H9 (cell line): ENCODE measurements around the gene TMIGD2. TPM values are rescaled to one million over a fixed set of nuclear protein-coding genes. Genes with fewer than 3 reads are reported as not detected.

Experiments
- DNase-seq: peaks from one replicate; pipeline ENCODE4 v3.0.0-alpha.2; 2017
- H2AFZ ChIP-seq: one replicate; pipeline ENCODE4 v1.6.1; 2013; ENCODE audit warnings: mild to moderate bottlenecking, low read length, control low read depth, moderate library complexity
- H2AK5ac ChIP-seq: 2 replicates; pipeline ENCODE4 v1.6.1; 2013; ENCODE audit warnings: low read length, control low read depth, mixed read lengths; ENCODE audit not compliant: insufficient read length
- H2BK120ac ChIP-seq: one replicate; pipeline ENCODE4 v1.6.1; 2013; ENCODE audit warnings: low read depth, mild to moderate bottlenecking, low read length, control low read depth, inconsistent platforms; ENCODE audit not compliant: poor library complexity, severe bottlenecking
- H2BK12ac ChIP-seq: 2 replicates; pipeline ENCODE4 v1.6.1; 2013; ENCODE audit warnings: low read length, control low read depth, mixed read lengths, low read depth; ENCODE audit not compliant: insufficient read length
- H2BK15ac ChIP-seq: 2 replicates; pipeline ENCODE4 v1.6.1; 2013; ENCODE audit warnings: low read depth, low read length, control low read depth
- H2BK20ac ChIP-seq: one replicate; pipeline ENCODE4 v1.6.1; 2013; ENCODE audit warnings: low read depth, mild to moderate bottlenecking, low read length, control low read depth, inconsistent platforms; ENCODE audit not compliant: poor library complexity, severe bottlenecking
- H2BK5ac ChIP-seq: 2 replicates; pipeline ENCODE4 v1.6.1; 2013; ENCODE audit warnings: low read length, control low read depth, mixed read lengths; ENCODE audit not compliant: insufficient read length
- H3K14ac ChIP-seq: 2 replicates; pipeline ENCODE4 v1.6.1; 2013; ENCODE audit warnings: low read length, control low read depth; ENCODE audit not compliant: insufficient read depth
- H3K18ac ChIP-seq: 2 replicates; pipeline ENCODE4 v1.6.1; 2013; ENCODE audit warnings: low read depth, mild to moderate bottlenecking, mixed read lengths, low read length, control low read depth; ENCODE audit not compliant: insufficient read length
- H3K23ac ChIP-seq: 2 replicates; pipeline ENCODE4 v1.6.1; 2013; ENCODE audit warnings: low read length, control low read depth, mixed read lengths, low read depth; ENCODE audit not compliant: insufficient read length
- H3K23me2 ChIP-seq: 2 replicates; pipeline ENCODE4 v1.6.1; 2013; ENCODE audit warnings: low read depth, mild to moderate bottlenecking, mixed read lengths, low read length, control low read depth; ENCODE audit not compliant: insufficient read length, poor library complexity, severe bottlenecking
- H3K27ac ChIP-seq: 2 replicates; pipeline ENCODE4 v1.5.1; 2013; ENCODE audit warnings: low read length, control low read depth, mixed read lengths, low read depth; ENCODE audit not compliant: insufficient read length
- H3K27me3 ChIP-seq: 2 replicates; pipeline ENCODE4 v1.6.1; 2013; ENCODE audit warnings: low read length, control low read depth, inconsistent platforms; ENCODE audit not compliant: insufficient read depth
- H3K4ac ChIP-seq: 2 replicates; pipeline ENCODE4 v1.6.1; 2013; ENCODE audit warnings: low read depth, mild to moderate bottlenecking, control low read depth, inconsistent platforms, low read length, moderate library complexity
- H3K4me1 ChIP-seq: 2 replicates; pipeline ENCODE4 v1.6.1; 2013; ENCODE audit warnings: low read length, control low read depth, inconsistent platforms; ENCODE audit not compliant: insufficient read depth
- H3K4me2 ChIP-seq: 2 replicates; pipeline ENCODE4 v1.6.1; 2013; ENCODE audit warnings: low read length, control low read depth, mixed read lengths; ENCODE audit not compliant: insufficient read length, insufficient read depth
- H3K56ac ChIP-seq: 2 replicates; pipeline ENCODE4 v1.6.1; 2013; ENCODE audit warnings: low read depth, mild to moderate bottlenecking, mixed read lengths, low read length, control low read depth; ENCODE audit not compliant: insufficient read length
- H3K79me1 ChIP-seq: 2 replicates; pipeline ENCODE4 v1.6.1; 2013; ENCODE audit warnings: low read depth, mild to moderate bottlenecking, moderate library complexity, low read length, control low read depth, inconsistent platforms; ENCODE audit not compliant: insufficient read depth, poor library complexity, severe bottlenecking
- H3K79me2 ChIP-seq: 2 replicates; pipeline ENCODE4 v1.6.1; 2013; ENCODE audit warnings: low read length, control low read depth, inconsistent platforms; ENCODE audit not compliant: insufficient read depth
- H3K9ac ChIP-seq: 2 replicates; pipeline ENCODE4 v1.6.1; 2013; ENCODE audit warnings: low read length, control low read depth, mixed read lengths; ENCODE audit not compliant: insufficient read length; ENCODE audit errors: extremely low read depth
- H3K9me3 ChIP-seq: one replicate; pipeline ENCODE4 v1.6.1; 2013; ENCODE audit warnings: low read depth, low read length, inconsistent platforms; ENCODE audit not compliant: control insufficient read depth
- H3T11ph ChIP-seq: one replicate; pipeline ENCODE4 v1.6.1; 2013; ENCODE audit warnings: mild to moderate bottlenecking, low read length, control low read depth, inconsistent platforms
- H4K20me1 ChIP-seq: one replicate; pipeline ENCODE4 v1.6.1; 2013; ENCODE audit not compliant: control insufficient read depth, insufficient read length, insufficient read depth
- H4K5ac ChIP-seq: 2 replicates; pipeline ENCODE4 v1.6.1; 2013; ENCODE audit warnings: low read depth, mild to moderate bottlenecking, mixed read lengths, low read length, control low read depth; ENCODE audit not compliant: insufficient read length
- H4K8ac ChIP-seq: replicated peaks from 2 replicates; pipeline ENCODE4 v1.6.1; 2013; ENCODE audit warnings: low read length, control low read depth, mixed read lengths, low read depth; ENCODE audit not compliant: insufficient read length
- H4K91ac ChIP-seq: 2 replicates; pipeline ENCODE4 v1.6.1; 2013; ENCODE audit warnings: low read depth, mild to moderate bottlenecking, moderate library complexity, mixed read lengths, low read length, control low read depth; ENCODE audit not compliant: insufficient read length
- H3K27ac Mint-ChIP-seq, 3 experiments: 2 replicates in 2 of 3; 3 replicates in 1 of 3; pipeline ENCODE4 v1.8.0; 2020 to 2021; ENCODE audit warnings: mixed read lengths in 3 of 3, mild to moderate bottlenecking in 1 of 3, moderate library complexity in 1 of 3
- H3K27me3 Mint-ChIP-seq: 2 replicates; pipeline ENCODE4 v1.8.0; 2021; ENCODE audit warnings: low read depth, mild to moderate bottlenecking, moderate library complexity, mixed read lengths
- H3K36me3 Mint-ChIP-seq, 3 experiments: 2 replicates in 2 of 3; 3 replicates in 1 of 3; pipeline ENCODE4 v1.8.0; 2020 to 2021; ENCODE audit warnings: low read depth in 3 of 3, mixed read lengths in 3 of 3; ENCODE audit not compliant: insufficient read depth in 1 of 3
- H3K4me1 Mint-ChIP-seq, 2 experiments: 2 replicates each; pipeline ENCODE4 v1.8.0; 2020; ENCODE audit warnings: mixed read lengths in 2 of 2
- H3K4me3 Mint-ChIP-seq, 2 experiments: 2 replicates in 1 of 2; 3 replicates in 1 of 2; pipeline ENCODE4 v1.8.0; 2020 to 2021; ENCODE audit warnings: mild to moderate bottlenecking in 2 of 2, mixed read lengths in 2 of 2, moderate library complexity in 1 of 2
- H3K9me3 Mint-ChIP-seq, 2 experiments: 2 replicates in 1 of 2; 3 replicates in 1 of 2; pipeline ENCODE4 v1.8.0; 2020; ENCODE audit warnings: mild to moderate bottlenecking in 2 of 2, mixed read lengths in 2 of 2, moderate library complexity in 1 of 2
- CTCF ChIP-seq: fragments of 200-600 bp; sonication (generic); conservative IDR thresholded peaks from 3 replicates; pipeline ENCODE4 v1.8.0; 2021; ENCODE audit warnings: antibody characterized with exemption, mild to moderate bottlenecking
- WGBS: extraction: QIAGEN DNeasy Blood & Tissue Kit; methylation state at CpG from one replicate; pipeline ENCODE4 v1.1.7; 2013; ENCODE audit warnings: missing lambda C conversion rate, low lambda C conversion rate, mixed read lengths; ENCODE audit not compliant: insufficient read length; ENCODE audit errors: extremely low coverage; 5-methylcytosine and 5-hydroxymethylcytosine counted together
- total RNA-seq: library from RNA; stranded (reverse); gene quantifications from 2 replicates; pipeline ENCODE4 v1.2.1, GENCODE V29; 2021

The TMIGD2 gene
- total RNA-seq, 1 experiment from 2014 or later = 0.26 TPM

- no peak overlapping the region for H3K27ac ChIP-seq
- H3K4me1 Mint-ChIP-seq = peaks cover 2 to 13% of the 10 kb centered on the region in 2 experiments
- peak overlapping the region; percentile 63 for H3K4me2 ChIP-seq
- H3K56ac ChIP-seq = no peak overlapping the region
- peak overlapping the region; percentile 93 for H2AFZ ChIP-seq
- no peak overlapping the region for H2BK5ac ChIP-seq
- H3K23me2 ChIP-seq = peaks cover 8% of the 10 kb centered on the region
- no peaks in the 10 kb centered on the region for H4K20me1 ChIP-seq
- peaks cover 0 to 1% (median 0%) of the 10 kb centered on the region in 3 experiments; a peak in 1 of 7 replicates for H3K36me3 Mint-ChIP-seq
- H3K9ac ChIP-seq = no peak overlapping the region
- H3K4ac ChIP-seq = no peak overlapping the region
- no CpG with 5 or more reads among the region's 20 CpGs for WGBS
- H3K23ac ChIP-seq = no peak overlapping the region
- H3T11ph ChIP-seq = no peak overlapping the region
- H3K27me3 ChIP-seq = peaks cover 11% of the 10 kb centered on the region; the same call in 1 of the 2 replicates
- no peak overlapping the region for H4K8ac ChIP-seq
- H2BK15ac ChIP-seq = no peak overlapping the region
- H3K4me3 Mint-ChIP-seq = peak overlapping the region; percentile 41 to 74
- H4K91ac ChIP-seq = no peak overlapping the region
- H3K14ac ChIP-seq = no peak overlapping the region
- no peaks in the 10 kb centered on the region for H3K9me3 ChIP-seq
- DNase-seq = peak; percentile 94
- no peak overlapping the region for H2BK120ac ChIP-seq
- H3K9me3 Mint-ChIP-seq = no peaks in the 10 kb centered on the region; a peak in 2 of 5 replicates
- no peaks in the 10 kb centered on the region for H3K79me2 ChIP-seq
- peaks cover 61% of the 10 kb centered on the region for H3K27me3 Mint-ChIP-seq
- no peak overlapping the region for H2AK5ac ChIP-seq
- no peak for TF ChIP-seq CTCF
- no peak overlapping the region for H2BK20ac ChIP-seq
- H3K79me1 ChIP-seq = no peaks in the 10 kb centered on the region
- H2BK12ac ChIP-seq = no peak overlapping the region
- no peak overlapping the region for H3K18ac ChIP-seq
- H4K5ac ChIP-seq = no peak overlapping the region
- H3K4me1 ChIP-seq = no peaks in the 10 kb centered on the region; the same call in 1 of the 2 replicates
- no peak overlapping the region; a peak in 1 of 7 replicates for H3K27ac Mint-ChIP-seq
Measured at GRCh38 chr19:4284176-4284958, 17.8 kb downstream of the TMIGD2 start.
